GM18507 (cell line): ENCODE data around the gene DHRS7B.
"Not testable (repeated sequence)": the region's sequence is repeated elsewhere in the genome, so short reads cannot be mapped to it uniquely, and the experiment has no call there.

Experiments
- DNase-seq: peaks from one replicate; pipeline ENCODE4 v3.0.0; 2011; ENCODE audit warnings: low read depth; ENCODE audit not compliant: insufficient read length; ENCODE audit errors: extremely low spot score
- FAIRE-seq: peaks from 2 replicates; lab custom pipeline; 2011; peaks lifted over from hg19 to GRCh38; lab: Jason Lieb, UNC

The DHRS7B gene, protein sequence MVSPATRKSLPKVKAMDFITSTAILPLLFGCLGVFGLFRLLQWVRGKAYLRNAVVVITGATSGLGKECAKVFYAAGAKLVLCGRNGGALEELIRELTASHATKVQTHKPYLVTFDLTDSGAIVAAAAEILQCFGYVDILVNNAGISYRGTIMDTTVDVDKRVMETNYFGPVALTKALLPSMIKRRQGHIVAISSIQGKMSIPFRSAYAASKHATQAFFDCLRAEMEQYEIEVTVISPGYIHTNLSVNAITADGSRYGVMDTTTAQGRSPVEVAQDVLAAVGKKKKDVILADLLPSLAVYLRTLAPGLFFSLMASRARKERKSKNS

DNA sequence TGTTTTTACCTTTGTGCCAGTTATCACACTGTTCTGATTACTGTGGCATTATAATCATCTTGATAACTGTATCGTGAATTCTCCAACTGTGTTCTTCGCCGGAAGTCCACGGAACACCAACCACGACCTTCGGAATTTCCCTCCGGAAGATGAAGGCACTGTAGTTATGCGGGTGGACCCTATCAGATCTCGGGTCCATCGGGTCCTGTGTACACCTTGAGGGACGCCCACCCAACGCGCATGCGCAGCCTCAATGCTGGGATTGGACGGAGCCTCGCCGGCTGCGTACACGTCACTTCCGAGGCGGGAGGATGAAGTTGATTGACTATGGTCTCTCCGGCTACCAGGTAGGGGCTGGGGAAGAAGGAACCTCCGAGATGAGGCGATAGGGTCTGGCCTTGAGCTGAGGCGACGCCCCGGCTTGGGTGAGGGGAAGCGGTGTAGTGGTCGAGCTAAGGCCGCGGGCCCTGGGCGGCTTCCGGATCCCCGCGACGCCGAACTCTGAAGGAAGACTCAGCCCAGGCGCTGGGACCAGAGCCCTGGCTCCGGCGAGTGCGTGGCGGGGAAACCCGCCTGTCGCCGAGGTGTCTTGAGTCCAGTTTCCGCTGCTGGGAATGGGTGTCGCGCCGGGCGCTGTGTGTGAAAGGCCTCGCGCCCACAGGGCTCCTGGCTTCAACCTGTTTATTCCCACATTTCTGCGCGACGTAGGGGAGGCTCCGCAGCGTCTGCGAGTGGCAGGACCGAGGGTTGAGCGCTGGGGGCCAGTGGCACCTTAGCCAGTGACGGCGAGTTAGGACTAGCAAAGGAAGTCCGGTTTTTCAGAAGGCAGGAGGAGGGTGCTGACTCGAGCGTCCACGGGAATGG, at the start of gene DHRS7B:
Gene DHRS7B, plus strand, starts transcription at position 320 of the 864 bp plus-strand sequence. Its CDS starts 8 bp downstream, at position 328.
- peak; percentile 95 for DNase-seq
- peak; percentile 99 for FAIRE-seq

DNA sequence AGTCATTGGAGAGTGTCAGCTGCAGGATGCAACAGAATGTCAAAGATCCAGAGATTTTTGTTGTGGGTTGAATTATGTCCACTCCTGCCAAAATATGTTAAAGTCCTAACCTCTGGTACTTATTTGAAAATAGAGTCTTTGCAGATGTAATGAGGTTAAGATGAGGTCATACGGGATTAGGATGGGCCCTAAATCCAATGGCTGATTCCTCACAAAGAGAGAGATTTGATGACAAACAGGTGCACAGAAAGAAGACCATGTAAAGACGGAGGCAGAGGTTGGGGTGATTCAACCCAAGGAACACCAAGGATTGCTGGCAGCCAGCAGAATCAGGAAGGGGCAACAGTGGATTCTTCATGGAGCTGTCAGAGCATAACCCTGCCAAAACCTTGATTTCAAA, 49.5 kb upstream of the DHRS7B start:
- DNase-seq (no peak), FAIRE-seq (no peak)

DNA sequence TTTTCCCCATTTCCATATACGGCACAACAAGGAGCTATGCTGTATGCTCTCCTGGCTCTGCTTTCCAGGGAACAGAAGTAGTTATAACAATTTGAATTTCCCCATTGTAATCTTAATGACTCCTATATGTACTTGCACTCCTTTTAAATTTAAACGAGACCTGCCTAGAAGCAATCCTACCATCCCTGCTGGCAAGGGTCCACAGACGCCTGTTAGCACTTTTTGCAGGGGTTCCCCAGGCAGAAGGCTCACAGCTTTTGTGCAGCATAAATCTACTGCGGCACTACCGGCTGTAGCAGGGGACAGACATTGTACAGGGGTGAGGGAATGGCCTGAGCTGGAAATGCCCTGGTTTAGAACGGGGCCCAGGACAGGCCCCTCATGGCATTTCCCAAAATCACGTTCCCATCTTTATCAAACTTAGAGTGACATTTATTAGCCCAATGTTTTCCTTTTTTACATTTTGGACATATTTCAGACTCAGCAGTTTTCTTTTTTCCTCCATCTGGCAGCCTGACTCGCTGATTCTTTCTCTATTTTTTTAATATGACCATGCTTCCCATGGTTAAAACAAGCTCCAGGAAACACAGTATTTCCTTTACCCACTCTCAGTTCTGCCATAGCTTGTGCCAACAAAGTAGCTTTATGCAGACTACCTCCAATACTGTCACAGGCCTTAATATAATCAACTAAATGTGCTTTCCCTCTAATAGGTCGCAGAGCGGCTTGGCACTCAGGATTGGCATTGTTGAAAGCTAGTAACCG, 48.6 kb upstream of the DHRS7B start:
- DNase-seq (no peak), FAIRE-seq (no peak)

DNA sequence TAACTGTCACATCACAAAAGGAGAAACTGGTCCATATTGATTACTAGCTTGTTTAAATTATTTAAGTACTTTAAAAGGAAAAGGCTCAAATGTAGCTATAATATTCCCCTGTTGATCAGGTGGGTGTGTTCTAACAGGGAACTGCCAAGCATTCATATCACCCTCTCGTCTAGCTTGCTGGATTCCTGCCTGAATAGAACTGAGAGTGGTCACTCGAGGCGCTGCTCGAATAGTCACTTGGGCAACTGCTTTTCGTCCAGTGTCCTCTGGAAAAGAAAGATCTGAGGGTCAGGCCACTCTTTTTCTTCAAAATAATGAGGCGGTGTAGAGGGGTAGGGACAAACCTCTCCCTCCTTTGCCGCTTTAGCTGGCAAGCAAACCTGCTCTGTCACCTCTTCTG, 47.6 kb upstream of the DHRS7B start:
- FAIRE-seq (no peak), DNase-seq (no peak)

DNA sequence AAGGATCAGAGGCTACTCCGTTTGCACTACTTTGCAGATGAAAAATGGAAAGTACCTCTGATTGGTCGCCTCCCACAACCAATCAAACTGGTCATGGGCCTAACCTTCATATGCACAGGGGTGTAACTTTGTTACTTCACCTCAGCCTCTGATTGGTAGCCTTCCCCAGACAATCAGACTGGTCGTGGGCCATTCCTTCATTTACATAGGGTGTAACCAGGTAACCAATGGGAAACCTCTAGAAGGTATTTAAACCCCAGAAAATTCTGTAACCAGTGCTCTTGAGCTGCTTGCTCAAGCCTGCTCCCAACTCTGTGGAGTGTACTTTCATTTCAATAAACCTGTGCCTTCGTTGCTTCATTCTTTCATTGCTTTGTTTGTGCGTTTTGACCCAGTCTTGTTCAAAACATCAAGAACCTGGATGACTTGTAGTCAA, 44.7 kb upstream of the DHRS7B start:
- DNase-seq (no peak), FAIRE-seq (no peak)

DNA sequence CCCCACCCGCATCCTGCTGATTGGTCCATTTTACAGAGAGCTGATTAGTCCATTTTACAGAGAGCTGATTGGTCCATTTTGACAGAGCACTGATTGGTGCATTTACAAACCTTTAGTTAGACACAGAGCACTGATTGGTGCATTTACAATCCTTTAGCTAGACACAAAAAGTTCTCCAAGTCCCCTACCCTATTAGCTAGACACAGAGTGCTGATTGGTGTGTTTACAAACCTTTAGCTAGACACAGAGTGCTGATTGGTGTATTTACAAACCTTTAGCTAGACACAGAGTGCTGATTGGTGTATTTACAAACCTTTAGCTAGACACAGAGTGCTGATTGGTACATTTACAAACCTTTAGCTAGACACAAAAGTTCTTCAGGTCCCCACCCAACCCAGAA, 41.5 kb upstream of the DHRS7B start:
- not testable (repeated sequence) for FAIRE-seq, DNase-seq

DNA sequence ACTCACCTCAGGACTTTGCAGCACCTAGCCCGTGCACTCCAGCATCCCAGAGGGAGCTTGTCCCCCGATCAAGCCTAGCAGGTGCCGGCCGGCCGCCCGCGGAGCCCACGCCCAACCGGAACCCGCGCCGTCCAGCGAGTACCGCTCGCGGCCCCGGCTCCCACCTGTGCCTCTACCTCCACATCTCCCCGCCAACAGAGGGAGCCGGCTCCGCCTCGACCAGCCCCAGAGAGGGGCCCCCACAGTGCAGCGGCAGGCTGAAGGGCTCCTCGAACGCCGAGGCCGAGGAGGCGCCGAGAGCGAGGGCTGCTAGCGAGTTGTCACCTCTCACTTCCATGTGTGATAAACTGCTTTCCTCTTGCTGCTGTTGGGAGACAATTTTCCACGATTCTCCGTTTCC, 41.1 kb upstream of the DHRS7B start:
- FAIRE-seq (no peak), DNase-seq (no peak)

DNA sequence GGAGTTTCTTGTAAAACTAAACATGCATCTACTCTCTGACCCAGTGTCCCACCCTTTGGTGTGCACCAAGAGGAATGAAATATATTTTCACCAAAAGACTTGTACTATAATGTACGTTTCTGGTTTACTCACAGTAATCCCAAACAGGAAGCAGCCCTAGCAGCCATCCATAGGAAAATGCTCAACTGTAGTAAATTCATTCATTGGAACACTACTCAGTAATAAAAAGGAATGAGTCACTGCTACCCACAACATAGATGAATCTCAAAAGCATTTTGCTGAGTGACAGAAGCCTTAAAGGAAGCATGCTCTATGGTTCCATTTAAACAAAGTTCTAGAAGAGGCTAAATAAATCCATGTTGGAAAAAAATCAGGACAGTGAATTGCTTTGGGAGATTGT, 37.6 kb upstream of the DHRS7B start:
- no peak for DNase-seq
- no peak for FAIRE-seq

DNA sequence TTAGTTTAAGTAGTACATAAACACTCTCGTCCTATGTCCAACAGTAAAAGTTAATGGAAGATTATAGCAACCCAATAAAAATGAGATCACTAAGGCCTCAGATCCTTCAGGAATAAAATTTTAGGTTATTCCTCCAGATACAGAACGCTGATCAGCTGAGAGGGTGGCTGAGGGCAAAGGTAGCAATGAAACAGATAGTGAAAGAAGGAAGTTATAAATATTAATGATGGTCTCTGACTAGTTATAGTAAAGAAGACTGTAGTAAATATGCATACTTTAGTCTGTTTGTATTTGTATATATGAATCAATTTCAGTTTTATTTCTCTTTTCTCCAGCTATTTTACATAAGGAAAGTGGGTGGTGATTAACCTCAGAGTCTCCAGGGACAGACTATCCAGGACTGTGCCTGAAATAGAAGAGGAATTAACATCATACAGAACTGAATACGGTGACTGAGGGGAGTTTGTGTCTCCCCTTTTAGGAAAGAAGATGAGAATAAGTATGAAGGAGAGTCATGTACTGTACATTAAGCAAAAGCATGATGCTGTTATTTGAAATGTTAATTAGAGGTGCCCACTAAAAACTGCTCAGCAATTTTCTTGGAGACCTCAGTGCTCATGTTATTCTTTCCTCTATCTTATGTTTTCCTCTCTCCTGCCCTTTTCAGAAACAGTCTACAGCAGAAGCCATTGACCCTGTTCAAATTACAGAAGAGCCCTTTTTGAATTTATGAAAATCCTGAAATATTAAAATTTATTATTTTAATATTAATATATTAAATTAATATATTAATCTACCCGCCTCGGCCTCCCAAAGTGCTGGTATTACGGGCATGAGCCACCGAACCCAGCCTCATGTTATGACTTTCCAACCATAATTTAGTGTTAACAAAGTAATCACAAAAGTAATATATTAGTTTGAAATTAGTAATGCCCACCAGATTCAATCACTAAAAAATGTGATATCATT, 36.5 kb upstream of the DHRS7B start:
- FAIRE-seq = peak; percentile 24
- no peak for DNase-seq

DNA sequence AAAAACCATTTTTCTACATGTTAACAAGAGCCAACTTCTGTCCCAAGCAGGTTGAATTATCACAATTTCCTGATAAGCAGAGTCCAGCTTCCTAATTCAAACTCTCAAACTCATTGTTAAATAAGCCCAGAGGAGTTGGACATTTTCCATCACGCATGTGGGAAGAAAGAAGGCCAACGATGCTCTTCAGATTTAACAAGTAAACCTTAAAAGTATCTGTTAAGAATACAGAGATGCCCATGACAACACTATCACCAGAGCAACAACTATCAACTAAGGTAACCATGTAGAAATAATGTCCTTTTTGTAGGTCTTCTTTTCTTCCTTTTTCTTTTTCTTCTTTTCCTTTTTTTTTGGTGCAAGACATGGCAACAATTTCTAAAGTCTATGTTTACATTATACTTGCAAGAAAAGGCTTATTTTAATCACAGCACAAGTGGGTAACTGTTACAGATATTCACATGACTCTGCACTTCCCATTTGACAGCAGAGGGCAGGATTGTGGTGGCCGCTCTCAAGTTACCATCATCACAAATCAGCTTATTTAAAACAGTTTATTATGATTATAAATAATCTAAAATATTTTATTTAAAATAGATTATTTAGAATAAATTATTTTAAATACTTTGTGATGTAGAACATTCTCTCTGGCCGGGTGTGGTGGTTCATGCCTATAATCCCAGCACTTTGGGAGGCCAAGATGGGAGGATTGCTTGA, 35.7 kb upstream of the DHRS7B start:
- no peak for DNase-seq
- FAIRE-seq = no peak

DNA sequence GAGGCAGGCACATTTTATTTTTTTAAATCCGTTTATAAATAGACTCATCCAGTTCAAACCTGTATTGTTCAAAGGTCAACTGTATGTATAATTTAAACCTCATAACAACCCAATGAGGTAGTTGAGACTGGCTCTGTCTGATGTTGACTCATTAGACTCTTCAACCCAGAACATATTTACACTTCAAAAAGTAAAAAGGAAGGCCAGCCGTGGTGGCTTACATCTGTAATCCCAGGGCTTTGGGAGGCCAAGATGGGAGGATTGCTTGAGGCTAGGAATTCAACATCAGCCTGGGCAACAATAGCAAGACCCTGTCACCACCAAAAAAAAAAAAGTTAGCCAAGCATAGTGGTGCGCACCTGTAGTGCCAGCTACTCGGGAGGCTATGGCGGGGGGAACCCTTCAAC, 32.5 kb upstream of the DHRS7B start:
- no peak for DNase-seq
- FAIRE-seq = no peak

DNA sequence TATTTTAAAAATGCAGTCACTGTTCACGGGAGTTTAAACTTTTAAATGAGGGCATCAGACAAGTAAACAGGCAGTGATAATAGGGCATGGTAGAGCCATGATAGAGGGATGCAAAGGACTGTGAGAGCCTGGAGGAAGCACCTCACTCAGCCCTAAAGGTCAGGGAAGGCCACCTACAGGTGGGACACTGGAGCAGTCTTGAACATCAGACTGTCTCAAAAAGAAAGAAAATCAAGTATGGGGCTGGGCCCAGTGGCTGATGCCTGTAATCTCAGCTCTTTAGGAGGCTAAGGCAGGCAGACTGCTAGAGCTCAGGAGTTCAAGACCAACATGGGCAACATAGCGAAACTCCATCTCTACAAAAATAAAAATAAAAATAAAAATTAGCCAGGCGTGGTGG, 31.0 kb upstream of the DHRS7B start:
- no peak for FAIRE-seq
- DNase-seq = no peak

DNA sequence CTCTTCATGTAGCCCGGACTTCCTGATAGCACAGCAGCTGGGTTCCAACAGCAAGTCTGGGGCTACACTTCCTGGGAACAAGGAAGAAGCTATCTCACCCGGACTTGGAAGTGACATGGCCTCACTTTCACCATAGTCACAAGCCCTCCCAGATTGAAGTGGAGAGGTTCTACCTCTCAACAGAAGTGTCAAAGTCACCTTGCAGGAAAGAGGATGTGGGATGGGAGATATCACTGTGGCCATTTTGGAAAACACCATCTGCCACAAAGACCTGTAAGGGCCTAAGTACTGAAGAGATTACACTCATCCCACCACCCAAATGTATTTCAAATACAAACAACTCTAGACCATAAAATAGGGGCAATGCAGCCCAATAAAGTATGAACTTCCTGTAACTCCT, 29.9 kb upstream of the DHRS7B start:
- DNase-seq (no peak), FAIRE-seq (no peak)

DNA sequence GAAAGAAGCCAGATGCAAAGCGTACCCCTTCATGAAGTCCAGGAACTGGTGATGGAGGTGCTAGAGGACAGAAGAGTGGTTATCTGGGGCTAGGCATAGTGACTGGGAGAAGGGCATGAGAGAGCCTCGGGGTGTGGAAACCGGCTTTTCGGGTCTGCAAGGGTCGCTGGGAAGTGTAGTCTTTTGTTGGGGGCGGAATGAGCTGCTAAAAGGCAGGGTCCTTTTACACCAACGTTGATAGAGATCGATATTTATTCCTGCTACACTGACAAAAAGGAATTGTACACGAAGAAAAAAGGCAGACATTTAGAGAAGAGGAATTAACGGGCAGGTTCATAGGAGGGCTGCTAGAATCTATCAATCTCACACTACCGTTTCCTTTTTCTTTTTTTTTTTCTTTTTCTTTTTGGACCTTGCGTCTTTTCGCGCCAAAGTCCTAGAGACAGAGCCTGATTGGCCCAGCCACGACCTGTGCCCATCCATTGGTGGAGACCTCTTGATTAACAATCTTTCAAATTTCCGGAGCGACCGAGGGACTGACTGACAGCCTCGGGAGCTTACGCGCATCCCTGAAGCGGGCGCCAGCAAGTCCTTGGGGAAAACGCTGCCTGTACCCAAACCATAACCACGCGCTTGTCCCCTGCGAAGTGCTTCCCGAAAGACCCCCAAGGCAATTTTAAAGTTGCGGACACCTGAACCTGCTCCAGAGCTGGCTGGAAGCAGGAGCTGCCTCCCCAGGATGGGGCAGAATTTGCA, 27.7 kb upstream of the DHRS7B start:
- FAIRE-seq (peak; percentile 94), DNase-seq (peak; percentile 81)

DNA sequence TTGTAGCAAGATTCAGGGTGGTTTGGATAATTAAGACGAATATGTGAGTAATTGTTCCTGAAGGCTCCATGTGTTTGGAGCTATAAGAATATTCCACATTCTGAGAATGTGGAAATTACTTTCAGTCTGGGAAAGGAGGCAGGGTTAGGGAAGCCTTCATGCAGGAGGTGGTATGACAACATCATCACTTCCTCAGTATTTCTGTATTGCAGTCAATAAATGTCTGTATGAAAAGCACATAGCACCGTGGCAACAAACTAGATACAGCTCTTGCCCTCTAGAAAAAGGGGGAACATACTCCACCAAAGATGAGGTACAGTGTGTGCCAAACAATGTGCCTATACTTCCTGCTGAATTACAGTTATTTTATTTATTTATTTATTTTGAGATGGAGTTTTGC, 26.1 kb upstream of the DHRS7B start:
- DNase-seq = no peak
- no peak for FAIRE-seq

DNA sequence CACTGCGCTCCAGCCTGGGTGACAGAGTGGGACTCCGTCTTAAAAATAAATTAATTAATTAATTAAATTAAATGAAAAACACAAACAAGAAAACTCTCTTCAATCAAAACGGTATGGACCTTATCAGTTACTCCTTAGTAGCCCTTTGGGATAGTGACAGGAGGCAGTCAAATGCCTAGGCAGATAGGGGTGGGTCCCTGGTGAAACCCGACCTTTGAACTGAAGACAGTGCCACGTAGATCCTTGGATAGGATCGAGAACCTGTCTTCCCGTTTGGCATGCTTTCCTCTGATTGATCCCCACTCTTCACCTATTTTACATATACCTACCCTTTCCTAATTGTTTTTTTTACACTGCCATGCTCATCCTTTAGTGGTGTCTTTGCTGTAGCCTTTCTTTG, 22.2 kb upstream of the DHRS7B start:
- no peak for FAIRE-seq

DNA sequence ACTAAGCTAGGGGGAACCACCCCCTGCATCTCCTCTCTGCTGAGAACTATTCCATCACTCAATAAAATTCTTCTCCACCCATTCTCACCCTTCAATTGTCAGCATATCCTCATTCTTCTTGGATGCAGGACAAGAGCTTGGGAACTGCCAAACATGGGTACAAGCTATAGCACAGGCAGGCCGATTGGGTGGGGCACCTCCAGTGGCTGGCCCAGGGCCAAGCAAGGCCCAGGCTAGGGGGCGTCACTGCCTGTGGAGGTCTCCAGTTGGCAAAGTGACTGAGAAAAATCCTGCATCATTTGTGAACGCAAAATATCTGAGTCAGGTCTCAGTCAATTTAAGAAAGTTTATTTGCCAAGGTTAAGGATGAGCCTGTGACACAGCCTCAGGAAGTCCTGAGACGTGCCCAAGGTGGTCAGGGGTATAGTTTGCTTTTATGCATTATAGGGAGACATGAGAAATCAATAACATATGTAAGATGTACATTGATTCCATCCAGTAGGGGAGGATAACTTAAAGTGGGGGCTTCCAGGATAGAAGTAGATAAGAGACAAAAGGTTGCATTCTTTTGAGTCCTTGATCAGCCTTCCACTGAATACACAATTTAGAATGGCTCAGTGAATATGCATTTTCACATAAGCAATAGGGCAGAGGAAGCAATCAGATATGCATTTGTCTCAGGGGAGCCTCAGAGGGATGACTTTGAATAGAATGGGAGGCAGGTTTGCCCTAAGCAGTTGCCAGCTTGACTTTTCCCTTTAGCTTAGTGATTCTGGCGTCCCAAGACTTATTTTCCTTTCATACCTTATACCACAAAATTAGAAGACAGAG, 21.5 kb upstream of the DHRS7B start:
- DNase-seq (no peak), FAIRE-seq (no peak)

More for the DNA sequence above, 22.2 kb upstream of the DHRS7B start:
- no peak for DNase-seq
